GM12865 (cell line): ENCODE results near the gene BMP2.
A peak's percentile ranks its signal among the peaks of the same experiment; 100 is the strongest.

ENCODE experiments used
- DNase-seq: peaks from one replicate; pipeline ENCODE4 v3.0.0; 2010; ENCODE audit warnings: low read depth
- H3K4me3 ChIP-seq: 2 replicates; pipeline ENCODE4 v1.5.1; 2011; ENCODE audit warnings: mild to moderate bottlenecking, low read depth, low read length, control low read depth
- TF ChIP-seq, protein P1 (sequence below): IDR thresholded peaks from 2 replicates; pipeline ENCODE4 v1.5.1; 2011; ENCODE audit warnings: low read length, control low read depth, low read depth, inconsistent platforms; ENCODE audit not compliant: insufficient read depth; ENCODE audit errors: missing control alignments

Gene BMP2

DNA sequence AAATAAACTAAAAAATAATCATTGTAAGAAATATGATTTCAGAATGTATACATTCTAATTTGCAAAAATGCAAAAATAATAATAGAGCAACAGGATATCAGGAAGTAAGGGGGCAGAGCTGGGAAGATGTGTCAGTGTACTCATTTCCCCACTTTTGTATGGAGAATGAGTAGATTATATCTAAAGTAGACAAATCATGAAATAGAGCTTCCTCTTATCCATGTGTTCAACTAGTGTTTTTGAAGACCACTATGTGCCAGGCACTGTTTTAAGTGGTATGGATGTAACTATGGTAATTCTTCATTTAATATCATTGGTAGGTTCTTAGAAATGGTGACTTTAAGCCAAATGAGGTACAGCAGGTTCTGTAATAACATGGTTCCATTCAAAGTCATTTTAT, 17.0 kb upstream of the BMP2 start:
- no peak overlapping the region for H3K4me3 ChIP-seq

DNA sequence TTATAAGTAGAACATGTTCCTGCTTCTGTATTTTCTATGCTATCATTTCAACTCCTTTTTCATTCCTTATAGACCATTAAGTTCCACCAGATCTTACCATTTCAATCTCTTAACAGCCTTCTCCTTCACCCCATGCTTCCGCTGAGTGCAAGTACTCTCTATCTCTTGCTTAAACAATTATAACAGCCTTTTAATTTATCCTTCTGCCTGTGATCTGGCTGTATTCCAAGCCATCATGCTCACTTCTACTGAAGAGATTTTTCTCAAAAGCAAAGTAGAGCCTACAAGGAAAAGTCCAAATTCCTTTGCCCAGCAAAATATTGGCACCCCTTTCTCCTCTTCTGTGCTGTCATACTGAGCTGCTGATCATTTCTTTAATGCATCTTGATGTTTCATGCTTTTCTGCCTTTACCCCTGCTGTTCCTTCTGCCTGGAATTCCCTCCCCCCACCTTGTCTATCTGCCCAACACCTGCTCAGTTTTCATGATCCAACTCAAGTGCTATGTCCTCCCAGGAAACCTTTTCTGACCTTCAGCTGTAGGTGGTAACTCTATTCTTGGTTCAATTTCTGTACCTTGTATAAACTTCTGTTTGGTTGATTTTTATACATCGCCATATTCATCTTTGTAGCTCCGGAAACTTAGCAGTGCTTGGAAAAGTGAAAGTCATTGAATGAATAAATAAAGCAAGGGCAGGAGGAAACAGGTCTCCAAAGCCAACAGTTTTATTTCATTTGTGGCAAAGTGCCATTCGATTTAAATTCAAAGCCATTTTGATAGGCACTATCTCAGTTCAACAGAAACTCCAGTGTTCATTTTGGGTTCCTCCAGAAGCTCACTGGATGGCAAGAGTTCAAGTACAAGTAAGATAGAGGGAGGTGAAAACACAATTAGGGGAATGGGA, 10.5 kb upstream of the BMP2 start:
- H3K4me3 ChIP-seq, result no peak overlapping the region
- TF ChIP-seq, protein P1, sequence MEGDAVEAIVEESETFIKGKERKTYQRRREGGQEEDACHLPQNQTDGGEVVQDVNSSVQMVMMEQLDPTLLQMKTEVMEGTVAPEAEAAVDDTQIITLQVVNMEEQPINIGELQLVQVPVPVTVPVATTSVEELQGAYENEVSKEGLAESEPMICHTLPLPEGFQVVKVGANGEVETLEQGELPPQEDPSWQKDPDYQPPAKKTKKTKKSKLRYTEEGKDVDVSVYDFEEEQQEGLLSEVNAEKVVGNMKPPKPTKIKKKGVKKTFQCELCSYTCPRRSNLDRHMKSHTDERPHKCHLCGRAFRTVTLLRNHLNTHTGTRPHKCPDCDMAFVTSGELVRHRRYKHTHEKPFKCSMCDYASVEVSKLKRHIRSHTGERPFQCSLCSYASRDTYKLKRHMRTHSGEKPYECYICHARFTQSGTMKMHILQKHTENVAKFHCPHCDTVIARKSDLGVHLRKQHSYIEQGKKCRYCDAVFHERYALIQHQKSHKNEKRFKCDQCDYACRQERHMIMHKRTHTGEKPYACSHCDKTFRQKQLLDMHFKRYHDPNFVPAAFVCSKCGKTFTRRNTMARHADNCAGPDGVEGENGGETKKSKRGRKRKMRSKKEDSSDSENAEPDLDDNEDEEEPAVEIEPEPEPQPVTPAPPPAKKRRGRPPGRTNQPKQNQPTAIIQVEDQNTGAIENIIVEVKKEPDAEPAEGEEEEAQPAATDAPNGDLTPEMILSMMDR, result no peak
- no peak for DNase-seq

More for the DNA sequence above, 17.0 kb upstream of the BMP2 start:
- TF ChIP-seq, protein P1, result no peak
- DNase-seq, result no peak

DNA sequence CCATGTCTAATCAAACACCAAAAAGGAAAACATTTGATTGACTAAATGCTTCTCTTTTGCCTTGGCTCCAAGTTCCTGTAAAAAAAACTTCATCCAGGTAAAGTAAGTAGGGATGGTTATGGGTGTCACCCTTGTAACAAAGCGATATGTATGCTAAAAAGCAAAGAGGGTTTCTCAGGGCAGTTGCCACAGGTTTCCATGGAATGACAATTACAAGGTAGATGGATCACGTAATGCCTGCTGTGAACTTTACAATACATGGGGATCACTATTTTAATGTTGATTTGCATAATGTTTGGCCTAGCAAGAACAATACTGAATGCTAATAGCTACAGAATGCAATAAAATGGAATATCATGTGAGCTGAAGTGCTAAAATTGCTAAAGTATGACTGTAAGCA, 2.9 kb upstream of the BMP2 start:
- no peak overlapping the region for H3K4me3 ChIP-seq
- DNase-seq, result no peak
- TF ChIP-seq, protein P1, result no peak

DNA sequence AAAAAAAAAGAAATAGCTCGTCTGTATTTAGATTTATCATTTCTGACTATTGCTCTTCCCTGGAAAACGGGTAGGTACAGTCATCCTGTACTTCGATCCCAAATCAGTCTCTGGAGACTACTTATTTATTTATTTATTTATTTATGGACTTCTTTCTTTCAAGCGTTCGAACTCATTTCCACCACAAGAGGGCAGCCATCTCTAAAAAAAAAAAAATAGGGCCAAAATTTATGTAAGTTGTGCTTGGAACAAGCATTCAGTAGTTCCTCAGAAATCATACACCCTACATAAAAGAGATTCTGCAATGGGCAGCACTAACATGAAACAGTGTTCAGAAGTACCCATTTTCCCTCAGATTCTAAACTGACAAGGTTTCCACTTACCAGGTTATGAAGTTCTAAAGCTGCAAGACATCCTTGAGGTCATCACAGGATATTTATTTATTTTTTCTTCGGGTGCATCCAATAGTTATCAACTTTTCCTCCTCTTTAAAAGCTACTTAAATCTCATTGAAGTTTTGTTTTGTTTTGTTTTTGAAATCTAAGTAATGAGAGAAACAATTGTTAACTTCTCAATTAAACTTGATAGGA, 1.9 kb upstream of the BMP2 start:
- TF ChIP-seq, protein P1, result peak; percentile 30
- peak; percentile 54 for DNase-seq
- H3K4me3 ChIP-seq, result no peak overlapping the region

DNA sequence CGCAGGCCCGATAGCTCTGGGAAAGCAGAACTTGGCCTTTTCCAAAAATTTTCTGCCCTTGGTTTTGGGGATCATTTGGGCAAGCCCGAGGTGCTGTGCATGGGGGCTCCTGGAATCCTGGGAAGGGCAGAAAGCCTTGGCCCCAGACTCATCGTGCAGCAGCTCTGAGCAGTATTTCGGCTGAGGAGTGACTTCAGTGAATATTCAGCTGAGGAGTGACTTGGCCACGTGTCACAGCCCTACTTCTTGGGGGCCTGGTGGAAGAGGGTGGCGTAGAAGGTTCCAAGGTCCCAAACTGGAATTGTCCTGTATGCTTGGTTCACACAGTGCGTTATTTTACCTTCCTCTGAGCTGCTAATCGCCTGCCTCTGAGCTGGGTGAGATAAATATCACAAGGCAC, 1.1 kb upstream of the BMP2 start:
- TF ChIP-seq, protein P1, result no peak

GRCh38 chr20:6767126-6767535, 355 bp upstream of the BMP2 start:
- no peak for DNase-seq
- H3K4me3 ChIP-seq, result peak overlapping the region; percentile 60
- TF ChIP-seq, protein P1, result no peak

More for the DNA sequence above, 1.1 kb upstream of the BMP2 start:
- H3K4me3 ChIP-seq, result no peak overlapping the region
- no peak for DNase-seq
